Endothelial cell of umbilical vein (primary cell): ENCODE results near the gene NFATC3. TPM values are rescaled to one million over a fixed set of nuclear protein-coding genes. Genes with fewer than 3 reads are reported as not detected.

Experiments
- BruUV-seq: library from RNA; stranded (reverse); fragments of 400-500 nt; replicated peaks from 2 replicates; lab custom pipeline; 2021; lab: Mats Ljungman, UMichigan
- CTCF ChIA-PET: fragments of 300-600, 350-600 bp; sonication (Branson Sonifier 250); formaldehyde crosslinking; loops from one replicate; lab custom pipeline; 2021; ENCODE audit warnings: antibody characterized with exemption, inconsistent platforms; lab: Charles Lee
- POLR2A ChIA-PET: fragments of 300-600, 350-600 bp; sonication (Branson Sonifier 250); formaldehyde crosslinking; loops from one replicate; lab custom pipeline; 2021; ENCODE audit warnings: antibody characterized with exemption, inconsistent platforms; lab: Charles Lee
- DNase-seq: peaks from one replicate; pipeline ENCODE4 v3.0.0-alpha.2; 2011; ENCODE audit warnings: low read depth, low spot score
- FAIRE-seq: peaks from 2 replicates; lab custom pipeline; 2011; peaks lifted over from hg19 to GRCh38; lab: Jason Lieb, UNC
- H2AFZ ChIP-seq: 2 replicates; pipeline ENCODE4 v1.6.0; 2012; ENCODE audit warnings: low read depth, low read length, control low read depth, inconsistent platforms
- H3K27ac ChIP-seq: 2 replicates; pipeline ENCODE4 v1.5.1; 2011; ENCODE audit warnings: low read depth, mild to moderate bottlenecking, control low read depth, low read length, moderate library complexity; ENCODE audit not compliant: insufficient read depth
- H3K27me3 ChIP-seq, 2 experiments: 2 replicates each; pipeline versions ENCODE4 v1.6.0 to v1.6.1; 2011; ENCODE audit warnings: low read length in 2 of 2, mixed read lengths in 1 of 2; ENCODE audit not compliant: control insufficient read depth in 2 of 2, insufficient read depth in 2 of 2
- H3K36me3 ChIP-seq, 2 experiments: 2 replicates in 1 of 2; 3 replicates in 1 of 2; pipeline ENCODE4 v1.5.1; 2011; ENCODE audit warnings: low read length in 2 of 2, mild to moderate bottlenecking in 1 of 2, moderate library complexity in 1 of 2; ENCODE audit not compliant: control insufficient read depth in 2 of 2, insufficient read depth in 2 of 2; ENCODE audit errors: extremely low read depth in 1 of 2
- H3K4me1 ChIP-seq: 3 replicates; pipeline ENCODE4 v1.5.1; 2011; ENCODE audit warnings: mild to moderate bottlenecking, low read length; ENCODE audit not compliant: control insufficient read depth, insufficient read depth; ENCODE audit errors: extremely low read depth
- H3K4me2 ChIP-seq: 2 replicates; pipeline ENCODE4 v1.6.1; 2011; ENCODE audit warnings: low read length, control low read depth, mixed read lengths; ENCODE audit not compliant: insufficient read depth
- H3K4me3 ChIP-seq, 3 experiments: fragments of 200-600 bp in 1 of 3; sonication (generic), shearing (Covaris generic) in 1 of 3; replicated peaks in 1 of 3; 2 replicates each; pipeline ENCODE4 v1.5.1; 2011 to 2016; ENCODE audit warnings: control low read depth in 3 of 3, low read length in 3 of 3, mild to moderate bottlenecking in 2 of 3, inconsistent platforms in 1 of 3, low read depth in 1 of 3, moderate library complexity in 1 of 3; ENCODE audit not compliant: insufficient read depth in 1 of 3
- H3K79me2 ChIP-seq: 2 replicates; pipeline ENCODE4 v1.6.0; 2012; ENCODE audit warnings: low read length, inconsistent platforms; ENCODE audit not compliant: control insufficient read depth, insufficient read depth
- H3K9ac ChIP-seq: replicated peaks from 2 replicates; pipeline ENCODE3; 2011; ENCODE audit warnings: low read length, control low read depth; ENCODE audit not compliant: insufficient read depth; ENCODE audit errors: extremely low read depth
- H3K9me1 ChIP-seq: replicated peaks from 3 replicates; pipeline ENCODE4 v1.6.0; 2011; ENCODE audit warnings: mild to moderate bottlenecking, low read length; ENCODE audit not compliant: control insufficient read depth, insufficient read depth; ENCODE audit errors: extremely low read depth
- H3K9me3 ChIP-seq: replicated peaks from 2 replicates; pipeline ENCODE4 v1.5.1; 2012; ENCODE audit warnings: low read length, inconsistent platforms; ENCODE audit not compliant: control insufficient read depth, insufficient read depth
- H4K20me1 ChIP-seq: replicated peaks from 2 replicates; pipeline ENCODE3; 2011; ENCODE audit warnings: mild to moderate bottlenecking, low read length; ENCODE audit not compliant: control insufficient read depth, insufficient read depth; ENCODE audit errors: extremely low read depth
- CTCF ChIP-seq, 2 donors: IDR thresholded peaks; 1 replicate in 1 of 2; 2 replicates in 1 of 2; pipeline ENCODE4 v1.5.1; 2011; ENCODE audit warnings: low read length in 2 of 2, mild to moderate bottlenecking in 2 of 2, moderate library complexity in 2 of 2, control low read depth in 1 of 2, inconsistent platforms in 1 of 2, low read depth in 1 of 2; ENCODE audit not compliant: insufficient read depth in 1 of 2; ENCODE audit errors: extremely low read depth in 1 of 2
- EZH2 ChIP-seq: IDR thresholded peaks from 2 replicates; pipeline ENCODE4 v1.6.1; 2012; ENCODE audit warnings: borderline replicate concordance, low read depth, mild to moderate bottlenecking, moderate library complexity, low read length, inconsistent platforms; ENCODE audit not compliant: severe bottlenecking
- FOS ChIP-seq: IDR thresholded peaks from 2 replicates; pipeline ENCODE4 v1.6.1; 2011; ENCODE audit warnings: mild to moderate bottlenecking, low read length, moderate library complexity, borderline replicate concordance; ENCODE audit not compliant: insufficient read depth
- GATA2 ChIP-seq: IDR thresholded peaks from 2 replicates; pipeline ENCODE4 v1.7.0; 2011; ENCODE audit warnings: low read depth, mild to moderate bottlenecking, moderate library complexity, mixed read lengths, low read length; ENCODE audit not compliant: insufficient read length, insufficient read depth
- JUN ChIP-seq: IDR thresholded peaks from 2 replicates; pipeline ENCODE4 v1.6.1; 2011; ENCODE audit warnings: borderline replicate concordance, low read depth; ENCODE audit not compliant: insufficient read length, insufficient read depth
- MYC ChIP-seq: IDR thresholded peaks from one replicate; pipeline ENCODE4 v1.6.1; 2011; ENCODE audit warnings: mild to moderate bottlenecking, low read depth, low read length
- POLR2A ChIP-seq: IDR thresholded peaks from 2 replicates; pipeline ENCODE4 v1.6.1; 2012; ENCODE audit warnings: low read depth, mild to moderate bottlenecking, control low read depth, low read length
- POLR2AphosphoS5 ChIP-seq: IDR thresholded peaks from 2 replicates; pipeline ENCODE4 v1.6.1; 2012; ENCODE audit warnings: low read depth, mild to moderate bottlenecking, control low read depth, low read length, moderate library complexity; ENCODE audit not compliant: insufficient read depth
- dilution Hi-C: fragments of 300-500 bp; cut with MboI; formaldehyde crosslinking; loops from one replicate; pipeline ENCODE4 v1.15.0; 2019; ENCODE audit warnings: low sequenced_read_pairs; ENCODE audit not compliant: extremely low pct_ligation_motif_present
- intact Hi-C: fragments of 100-400 bp; cut with micrococcal nuclease; formaldehyde crosslinking; loops from one replicate; pipeline ENCODE4 v1.10.0; 2022
- polyA plus RNA-seq, 4 experiments: library from polyadenylated mRNA; depleted of rRNA in 3 of 4; stranded (reverse) in 3 of 4; unstranded in 1 of 4; fragments of >200 nt; gene quantifications; 2 replicates each; pipeline versions ENCODE4 v1.2.1 to v1.2.3, GENCODE V29; 2011 to 2012; ENCODE audit warnings: missing spikeins in 1 of 4
- total RNA-seq: library from RNA; stranded (reverse); gene quantifications from 2 replicates; pipeline ENCODE4 v1.2.3, GENCODE V29; 2021
- TF ChIP-seq, protein P1 (sequence below): IDR thresholded peaks from 2 replicates; pipeline ENCODE4 v1.6.1; 2011; ENCODE audit not compliant: insufficient read depth, insufficient read length

The NFATC3 gene
- total and polyA plus RNA-seq, 2 donors (not counting 3 experiments of a cell fraction or from before 2014, with no cell fraction given): 15.6 to 33.1 TPM

GRCh38 chr16:68230176-68230571, 145.0 kb downstream of the NFATC3 start:
- FAIRE-seq (no peak), DNase-seq (no peak)
- no peaks in the 10 kb centered on the region for H4K20me1 ChIP-seq
- no peaks in the 10 kb centered on the region for H3K27me3 ChIP-seq
- no peaks in the 10 kb centered on the region for H3K4me1 ChIP-seq
- no TSS peak for BruUV-seq
- H3K27ac ChIP-seq: no peak overlapping the region
- no peaks in the 10 kb centered on the region for H3K9me1 ChIP-seq
- intact Hi-C loops (no loop called here), dilution Hi-C loops (no loop called here)
- H3K4me2 ChIP-seq: no peak overlapping the region
- ChIA-PET CTCF (interaction anchor here (0.6 to 4.7 kb wide), 21 partner anchors 14 to 558 kb away, joined by 3 to 57 read pairs (median 4); partner anchors contain the start of genes DDX28, DPEP2NB, DUS2 and NFATC3), POLR2A (no interaction called here)
- TF ChIP-seq POLR2AphosphoS5: no peak
- TF ChIP-seq CTCF (IDR thresholded peaks at IDR 0.05; ENCODE audit: extremely low read depth in 1 of 2, insufficient read depth in 1 of 2, low read depth in 1 of 2, low read length in 2 of 2): no peak
- TF ChIP-seq JUN: no peak
- no peak for TF ChIP-seq FOS
- no peak for TF ChIP-seq EZH2
- TF ChIP-seq, protein P1, sequence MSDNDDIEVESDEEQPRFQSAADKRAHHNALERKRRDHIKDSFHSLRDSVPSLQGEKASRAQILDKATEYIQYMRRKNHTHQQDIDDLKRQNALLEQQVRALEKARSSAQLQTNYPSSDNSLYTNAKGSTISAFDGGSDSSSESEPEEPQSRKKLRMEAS: no peak
- no peak for TF ChIP-seq MYC
- TF ChIP-seq GATA2: no peak
- no peak for TF ChIP-seq POLR2A
- no peak overlapping the region for H3K9ac ChIP-seq
- no peaks in the 10 kb centered on the region for H3K9me3 ChIP-seq
- no peak overlapping the region for H3K4me3 ChIP-seq
- no peak overlapping the region for H2AFZ ChIP-seq
- no peaks in the 10 kb centered on the region for H3K79me2 ChIP-seq
- H3K36me3 ChIP-seq: no peaks in the 10 kb centered on the region
